ELR (cell line): Measurements from ENCODE around the gene MICB.
"Not testable (repeated sequence)": the region's sequence is repeated elsewhere in the genome, so short reads cannot be mapped to it uniquely, and the experiment has no call there.

Experiments
- DNase-seq: peaks from one replicate; pipeline ENCODE4 v3.0.0-alpha.2; 2015; ENCODE audit warnings: low read depth

The MICB gene

GRCh38 chr6:31474871-31475286 is 23.1 kb upstream of the MICB start:
- no peak for DNase-seq

GRCh38 chr6:31476515-31477139 is 21.3 kb upstream of the MICB start:
- DNase-seq = no peak

GRCh38 chr6:31477521-31477920 is 20.4 kb upstream of the MICB start:
- DNase-seq = no peak

GRCh38 chr6:31478186-31478950 is 19.6 kb upstream of the MICB start:
- no peak for DNase-seq

- DNase-seq = no peak
Observed at GRCh38 chr6:31479151-31479932, 18.6 kb upstream of the MICB start.

- DNase-seq = no peak
Observed at GRCh38 chr6:31479933-31480535, 17.9 kb upstream of the MICB start.

- no peak for DNase-seq
Observed at GRCh38 chr6:31480574-31480973, 17.4 kb upstream of the MICB start.

- DNase-seq = no peak
Observed at GRCh38 chr6:31483392-31483791, 14.6 kb upstream of the MICB start.

GRCh38 chr6:31485055-31485454 is 12.9 kb upstream of the MICB start:
- peak; percentile 30 for DNase-seq

GRCh38 chr6:31486065-31486837 is 11.7 kb upstream of the MICB start:
- DNase-seq = not testable (repeated sequence)

GRCh38 chr6:31487674-31488073 is 10.3 kb upstream of the MICB start:
- DNase-seq = not testable (repeated sequence)

- DNase-seq = no peak
Observed at GRCh38 chr6:31489086-31489485, 8.9 kb upstream of the MICB start.

GRCh38 chr6:31490115-31490873 is 7.7 kb upstream of the MICB start:
- DNase-seq = no peak

- not testable (repeated sequence) for DNase-seq
Observed at GRCh38 chr6:31493550-31493874, 4.4 kb upstream of the MICB start.

- peak; percentile 86 for DNase-seq
Observed at GRCh38 chr6:31493875-31494694, 3.9 kb upstream of the MICB start.

GRCh38 chr6:31495580-31495979 is 2.4 kb upstream of the MICB start:
- peak; percentile 70 for DNase-seq

- not testable (repeated sequence) for DNase-seq
Observed at GRCh38 chr6:31496826-31497225, 1.1 kb upstream of the MICB start.

GRCh38 chr6:31498748-31499147 is 803 bp downstream of the MICB start:
- DNase-seq = peak; percentile 28

GRCh38 chr6:31499648-31500047 is 1.7 kb downstream of the MICB start:
- not testable (repeated sequence) for DNase-seq

- no peak for DNase-seq
Observed at GRCh38 chr6:31502586-31502985, 4.6 kb downstream of the MICB start.
